Skeletal muscle satellite cell (primary cell): ENCODE measurements around the gene SLC39A2.
"Not testable (repeated sequence)": the region's sequence is repeated elsewhere in the genome, so short reads cannot be mapped to it uniquely, and the experiment has no call there.

ENCODE experiments used
- H3K27me3 ChIP-seq: 2 replicates; pipeline ENCODE4 v1.7.0; 2013; ENCODE audit warnings: low read length; ENCODE audit not compliant: control insufficient read depth, insufficient read depth
- H3K36me3 ChIP-seq: 2 replicates; pipeline ENCODE4 v1.7.0; 2013; ENCODE audit warnings: mild to moderate bottlenecking, control low read depth, low read length; ENCODE audit not compliant: insufficient read depth
- H3K4me1 ChIP-seq: 2 replicates; pipeline ENCODE4 v1.7.0; 2013; ENCODE audit warnings: low read length; ENCODE audit not compliant: control insufficient read depth, insufficient read depth
- H3K4me2 ChIP-seq: 2 replicates; pipeline ENCODE4 v1.7.0; 2013; ENCODE audit warnings: mild to moderate bottlenecking, low read length
- H3K4me3 ChIP-seq: 2 replicates; pipeline ENCODE4 v1.7.0; 2013; ENCODE audit warnings: low read length
- H3K9ac ChIP-seq: 2 replicates; pipeline ENCODE4 v1.7.0; 2013; ENCODE audit warnings: mild to moderate bottlenecking, low read depth, low read length, moderate library complexity
- H3K9me3 ChIP-seq: replicated peaks from 2 replicates; pipeline ENCODE4 v1.7.0; 2013; ENCODE audit warnings: mild to moderate bottlenecking, control low read depth, low read length

SLC39A2 gene

GRCh38 chr14:20998139-20998538 is 954 bp upstream of the SLC39A2 start:
- no peak overlapping the region for H3K4me3 ChIP-seq
- no peaks in the 10 kb centered on the region for H3K9me3 ChIP-seq
- H3K9ac ChIP-seq: no peak overlapping the region
- no peaks in the 10 kb centered on the region for H3K27me3 ChIP-seq
- H3K36me3 ChIP-seq: peaks cover 40% of the 10 kb centered on the region
- H3K4me1 ChIP-seq: peaks cover 7% of the 10 kb centered on the region
- H3K4me2 ChIP-seq: no peak overlapping the region

GRCh38 chr14:20999591-20999990 is 498 bp downstream of the SLC39A2 start:
- H3K4me2 ChIP-seq: no peak overlapping the region
- H3K9me3 ChIP-seq: no peaks in the 10 kb centered on the region
- no peak overlapping the region for H3K4me3 ChIP-seq
- peaks cover 30% of the 10 kb centered on the region for H3K36me3 ChIP-seq
- H3K9ac ChIP-seq: no peak overlapping the region
- H3K27me3 ChIP-seq: no peaks in the 10 kb centered on the region
- H3K4me1 ChIP-seq: peaks cover 7% of the 10 kb centered on the region

- peaks cover 7% of the 10 kb centered on the region for H3K4me1 ChIP-seq
- no peak overlapping the region for H3K4me3 ChIP-seq
- peaks cover 14% of the 10 kb centered on the region for H3K36me3 ChIP-seq
- H3K9ac ChIP-seq: no peak overlapping the region
- no peak overlapping the region for H3K4me2 ChIP-seq
- H3K27me3 ChIP-seq: no peaks in the 10 kb centered on the region
- H3K9me3 ChIP-seq: no peaks in the 10 kb centered on the region
These were observed 2.1 kb downstream of the SLC39A2 start for GRCh38 chr14:21001218-21001617.

GRCh38 chr14:21003788-21004346 is 4.8 kb downstream of the SLC39A2 start:
- Histone ChIP-seq H3K27me3 (no peaks in the 10 kb centered on the region), H3K9me3 (no peaks in the 10 kb centered on the region), H3K36me3 (no peaks in the 10 kb centered on the region), H3K4me1 (peaks cover 4% of the 10 kb centered on the region), H3K4me2 (no peak overlapping the region), H3K9ac (no peak overlapping the region), H3K4me3 (no peak overlapping the region)

GRCh38 chr14:21009721-21010120 is 10.6 kb downstream of the SLC39A2 start:
- peaks cover 28% of the 10 kb centered on the region for H3K27me3 ChIP-seq
- not testable (repeated sequence) for H3K4me1 ChIP-seq, H3K9ac ChIP-seq, H3K4me3 ChIP-seq, H3K36me3 ChIP-seq, H3K4me2 ChIP-seq, H3K9me3 ChIP-seq

GRCh38 chr14:21011136-21011535 is 12.0 kb downstream of the SLC39A2 start:
- Histone ChIP-seq H3K27me3 (peaks cover 28% of the 10 kb centered on the region), H3K4me1 (no peaks in the 10 kb centered on the region), H3K9me3 (no peaks in the 10 kb centered on the region)

GRCh38 chr14:21014761-21015190 is 15.7 kb downstream of the SLC39A2 start:
- Histone ChIP-seq H3K9me3 (no peaks in the 10 kb centered on the region), H3K4me1 (no peaks in the 10 kb centered on the region), H3K4me2 (no peak overlapping the region), H3K36me3 (no peaks in the 10 kb centered on the region), H3K9ac (no peak overlapping the region), H3K4me3 (no peak overlapping the region), H3K27me3 (peaks cover 38% of the 10 kb centered on the region)

More at GRCh38 chr14:21011136-21011535, 12.0 kb downstream of the SLC39A2 start:
- no peak overlapping the region for H3K4me3 ChIP-seq
- H3K36me3 ChIP-seq: no peaks in the 10 kb centered on the region
- H3K9ac ChIP-seq: no peak overlapping the region
- no peak overlapping the region for H3K4me2 ChIP-seq

GRCh38 chr14:21015312-21015711 is 16.2 kb downstream of the SLC39A2 start:
- Histone ChIP-seq H3K4me3 (no peak overlapping the region), H3K36me3 (no peaks in the 10 kb centered on the region), H3K9me3 (no peaks in the 10 kb centered on the region), H3K27me3 (peaks cover 40% of the 10 kb centered on the region), H3K4me2 (no peak overlapping the region), H3K9ac (no peak overlapping the region), H3K4me1 (no peaks in the 10 kb centered on the region)

- Histone ChIP-seq H3K4me3 (no peak overlapping the region), H3K9ac (no peak overlapping the region), H3K9me3 (no peaks in the 10 kb centered on the region), H3K27me3 (peaks cover 42% of the 10 kb centered on the region), H3K36me3 (no peaks in the 10 kb centered on the region), H3K4me2 (no peak overlapping the region), H3K4me1 (no peaks in the 10 kb centered on the region)
These were observed 17.5 kb downstream of the SLC39A2 start for GRCh38 chr14:21016413-21017190.

GRCh38 chr14:21017528-21018245 is 18.6 kb downstream of the SLC39A2 start:
- H3K4me1 ChIP-seq: no peaks in the 10 kb centered on the region
- no peak overlapping the region for H3K4me3 ChIP-seq
- H3K9me3 ChIP-seq: no peaks in the 10 kb centered on the region
- no peaks in the 10 kb centered on the region for H3K36me3 ChIP-seq
- peaks cover 42% of the 10 kb centered on the region for H3K27me3 ChIP-seq
- no peak overlapping the region for H3K4me2 ChIP-seq
- H3K9ac ChIP-seq: no peak overlapping the region

GRCh38 chr14:21018286-21018685 is 19.2 kb downstream of the SLC39A2 start:
- H3K4me3 ChIP-seq: no peak overlapping the region
- H3K36me3 ChIP-seq: no peaks in the 10 kb centered on the region
- H3K27me3 ChIP-seq: peaks cover 42% of the 10 kb centered on the region
- H3K4me1 ChIP-seq: no peaks in the 10 kb centered on the region
- H3K9ac ChIP-seq: no peak overlapping the region
- H3K9me3 ChIP-seq: no peaks in the 10 kb centered on the region
- no peak overlapping the region for H3K4me2 ChIP-seq
